HG03066 (cell line): ENCODE results near the gene RAG2.

ENCODE experiments used
- ATAC-seq: cut with Tn5 transposase; IDR thresholded peaks from one replicate; pipeline ENCODE4 v1.9.1; 2021; ENCODE audit warnings: low read depth; ENCODE audit not compliant: unreplicated experiment

The RAG2 gene

GRCh38 chr11:36601155-36601554 is 3.1 kb upstream of the RAG2 start:
- ATAC-seq, result no peak

GRCh38 chr11:36600180-36600579 is 2.1 kb upstream of the RAG2 start:
- ATAC-seq, result no peak

DNA sequence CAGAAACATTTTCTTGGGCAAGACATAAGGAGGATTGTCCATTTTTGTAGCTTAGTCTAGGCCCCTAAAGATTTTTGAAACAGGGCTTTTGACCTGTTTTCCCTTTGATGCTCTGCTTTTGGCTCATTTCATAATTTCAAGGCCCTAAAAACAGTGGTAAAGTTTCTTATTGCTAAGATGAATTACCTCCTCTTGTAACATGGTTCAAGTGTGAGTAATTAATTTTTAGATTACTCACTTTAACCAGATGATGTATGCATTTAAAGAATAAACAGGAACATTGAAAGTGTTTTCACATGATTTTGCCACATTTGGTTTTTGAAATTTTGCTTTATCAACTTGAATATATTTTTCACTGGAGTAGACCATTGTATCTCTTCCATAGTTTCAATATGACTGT is 1.2 kb downstream of the RAG2 start:
- no peak for ATAC-seq

- peak; percentile 87 for ATAC-seq
These were observed 3.6 kb downstream of the RAG2 start, which contains the start of gene IFTAP for GRCh38 chr11:36594316-36594989. TSS of gene IFTAP (plus strand) at chr11:36594502. CDS start at chr11:36610104, 15,602 bp downstream.

DNA sequence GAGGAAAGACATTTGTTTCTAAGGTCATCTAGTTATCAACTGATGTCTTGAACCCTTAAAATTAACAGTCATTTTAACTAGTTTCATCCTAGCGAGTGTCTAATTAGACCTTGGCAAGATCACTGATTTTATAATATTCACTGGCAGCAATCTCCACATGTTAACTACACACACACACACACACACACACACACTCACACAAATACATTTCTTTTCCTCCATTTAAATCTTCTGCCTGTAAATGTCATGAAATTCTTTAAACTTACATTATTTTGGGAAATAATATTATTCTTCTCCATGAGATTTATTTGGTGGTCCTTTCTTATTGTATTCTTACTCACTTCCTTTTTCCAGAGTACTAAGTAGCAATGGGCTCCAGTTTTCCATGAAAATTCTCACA is 6.6 kb downstream of the RAG2 start:
- ATAC-seq, result no peak

GRCh38 chr11:36590513-36590912 is 7.5 kb downstream of the RAG2 start:
- ATAC-seq, result no peak

GRCh38 chr11:36588099-36588498 is 9.9 kb downstream of the RAG2 start:
- no peak for ATAC-seq

- no peak for ATAC-seq
These were observed 11.5 kb downstream of the RAG2 start for GRCh38 chr11:36586543-36586942.

GRCh38 chr11:36583667-36584066 is 14.4 kb downstream of the RAG2 start:
- ATAC-seq, result no peak

DNA sequence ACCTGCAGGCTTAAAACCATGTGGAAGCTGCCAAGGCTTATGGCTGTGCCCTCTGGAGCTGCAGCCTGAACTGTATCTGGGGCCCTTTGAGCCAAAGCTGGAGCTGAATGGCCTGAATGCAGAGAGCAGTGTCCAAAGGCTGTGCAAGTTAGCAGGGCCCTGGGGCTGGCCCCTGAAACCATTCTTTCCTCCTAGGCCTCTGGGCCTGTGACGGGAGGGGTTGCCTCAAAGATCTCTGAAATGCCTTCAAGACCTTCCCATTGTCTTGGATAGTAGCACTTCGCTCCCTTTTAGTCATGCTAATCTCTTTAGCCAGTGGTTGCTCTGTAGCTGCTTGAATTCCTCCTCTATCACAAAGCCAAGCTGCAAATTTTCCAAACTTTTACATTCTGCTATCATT is 16.5 kb downstream of the RAG2 start:
- ATAC-seq, result no peak

GRCh38 chr11:36578458-36578857 is 19.6 kb downstream of the RAG2 start:
- no peak for ATAC-seq

DNA sequence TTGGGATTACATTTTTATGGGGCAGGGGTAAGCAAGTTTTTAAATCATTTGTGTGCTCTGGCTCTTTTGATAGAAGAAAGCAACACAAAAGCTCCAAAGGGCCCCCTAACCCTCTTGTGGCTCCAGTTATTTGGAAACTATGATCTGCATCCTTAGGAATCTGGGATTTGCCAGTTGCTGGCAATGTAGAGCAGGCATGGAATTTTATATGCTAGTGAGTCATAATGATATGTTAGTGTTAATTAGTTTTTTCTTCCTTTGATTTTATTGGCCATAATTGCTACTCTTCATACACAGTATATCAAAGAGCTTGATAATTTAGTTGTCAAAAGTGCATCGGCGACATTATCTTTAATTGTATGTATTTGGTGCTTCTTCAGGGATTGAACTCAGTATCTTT is 20.2 kb downstream of the RAG2 start:
- ATAC-seq, result no peak

DNA sequence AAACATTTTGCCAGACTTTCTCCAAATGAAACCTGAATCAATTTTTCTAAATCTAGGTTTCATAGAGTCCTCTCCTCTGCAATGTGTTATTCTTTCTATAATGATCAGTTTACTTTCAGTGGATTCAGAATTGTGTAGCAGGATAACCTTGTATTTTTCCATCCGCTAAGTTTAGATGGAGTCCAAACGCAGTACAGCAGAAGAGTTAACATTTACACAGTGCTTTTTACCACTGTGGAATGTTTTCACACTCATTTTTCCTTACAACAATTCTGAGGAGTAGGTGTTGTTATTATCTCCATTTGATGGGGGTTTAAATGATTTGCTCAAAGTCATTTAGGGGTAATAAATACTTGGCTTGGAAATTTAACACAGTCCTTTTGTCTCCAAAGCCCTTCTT is 20.7 kb downstream of the RAG2 start:
- ATAC-seq, result no peak

DNA sequence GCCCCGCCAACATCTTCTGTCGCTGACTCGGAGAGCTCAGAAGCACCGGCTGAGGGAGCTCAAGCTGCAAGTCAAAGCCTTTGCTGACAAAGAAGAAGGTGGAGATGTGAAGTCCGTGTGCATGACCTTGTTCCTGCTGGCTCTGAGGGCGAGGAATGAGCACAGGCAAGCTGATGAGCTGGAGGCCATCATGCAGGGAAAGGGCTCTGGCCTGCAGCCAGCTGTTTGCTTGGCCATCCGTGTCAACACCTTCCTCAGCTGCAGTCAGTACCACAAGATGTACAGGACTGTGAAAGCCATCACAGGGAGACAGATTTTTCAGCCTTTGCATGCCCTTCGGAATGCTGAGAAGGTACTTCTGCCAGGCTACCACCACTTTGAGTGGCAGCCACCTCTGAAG is 23.6 kb downstream of the RAG2 start:
- no peak for ATAC-seq

GRCh38 chr11:36569095-36569494 is 28.9 kb downstream of the RAG2 start:
- no peak for ATAC-seq

DNA sequence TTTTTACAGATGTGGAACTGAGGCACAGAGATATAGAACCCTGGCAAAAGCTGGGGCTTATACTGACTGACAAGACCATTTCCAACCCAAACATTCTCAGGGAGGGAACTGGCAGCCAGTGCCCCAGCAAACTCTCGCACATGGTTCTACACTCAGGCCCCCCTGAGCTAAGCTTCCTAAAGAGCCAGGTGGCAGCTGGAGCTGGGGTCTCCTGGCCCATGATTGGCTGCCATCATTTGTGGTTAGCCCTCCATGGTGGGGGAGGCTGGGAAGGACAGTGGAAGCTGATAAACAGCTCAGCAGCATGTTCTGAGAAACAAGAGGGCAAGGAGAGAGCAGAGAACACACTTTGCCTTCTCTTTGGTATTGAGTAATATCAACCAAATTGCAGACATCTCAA is 30.3 kb downstream of the RAG2 start, which contains the start of gene RAG1:
Gene RAG1 (plus strand): TSS at position 314 of the 400 bp plus-strand sequence. CDS start 5,298 bp downstream, outside the sequence.
- no peak for ATAC-seq

GRCh38 chr11:36566407-36567053 is 31.5 kb downstream of the RAG2 start:
- no peak for ATAC-seq

GRCh38 chr11:36565031-36565610 is 32.9 kb downstream of the RAG2 start:
- no peak for ATAC-seq

GRCh38 chr11:36564376-36565030 is 33.5 kb downstream of the RAG2 start:
- no peak for ATAC-seq

DNA sequence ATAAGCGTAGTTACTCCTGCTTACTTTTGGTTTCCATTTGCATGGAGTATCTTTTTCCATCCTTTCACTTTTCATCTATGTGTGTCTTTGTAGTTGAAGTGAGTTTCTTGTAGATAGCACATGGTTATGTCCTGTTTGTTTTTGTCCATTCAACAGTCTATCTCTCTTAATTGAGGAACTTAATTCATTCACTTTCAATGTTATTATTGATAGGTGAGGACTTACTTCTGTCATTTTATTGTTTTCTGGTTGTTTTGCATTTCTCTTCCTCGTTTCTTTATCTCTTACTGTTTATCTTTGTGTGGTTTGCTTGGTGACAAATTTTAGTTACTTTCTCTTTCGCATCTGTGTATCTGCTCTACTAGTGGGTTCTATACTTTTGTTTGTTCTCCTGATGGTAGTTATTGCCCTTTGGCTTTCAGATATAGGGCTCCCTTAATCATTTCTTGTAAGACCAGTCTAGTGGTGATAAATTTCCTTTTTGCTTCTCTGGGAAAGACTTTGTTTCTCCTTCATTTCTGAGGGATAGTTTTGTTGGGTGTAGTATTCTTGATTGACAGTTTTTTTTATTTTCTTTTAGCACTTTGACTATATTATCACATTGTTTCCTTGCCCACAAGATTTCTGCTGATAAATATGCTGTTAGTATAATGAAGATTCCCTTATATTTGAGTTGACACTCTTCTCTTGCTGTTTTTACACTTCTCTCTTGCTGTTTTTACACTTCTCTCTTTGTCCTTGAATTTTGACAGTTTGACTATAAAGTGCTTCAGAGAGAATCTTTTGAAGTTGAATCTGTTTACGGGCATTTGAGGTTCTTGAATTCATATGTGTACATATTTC is 39.2 kb downstream of the RAG2 start:
- ATAC-seq, result peak; percentile 91
